HepG2 (cell line): ENCODE results near the gene TWNK. TPM values are rescaled to one million over a fixed set of nuclear protein-coding genes. Genes with fewer than 3 reads are reported as not detected.

Experiments used
- AKAP8 ChIP-seq: sonication (generic); formaldehyde crosslinking; IDR thresholded peaks from 2 replicates; pipeline ENCODE4 v1.5.1; 2020; ENCODE audit warnings: mild to moderate bottlenecking, missing genetic modification reagents
- ARID5B ChIP-seq: IDR thresholded peaks from 2 replicates; pipeline ENCODE4 v1.4.0; 2020; ENCODE audit warnings: mild to moderate bottlenecking, missing genetic modification reagents
- ATF7-NPFF ChIP-seq: sonication (generic); formaldehyde crosslinking; IDR thresholded peaks from 2 replicates; pipeline ENCODE4 v1.8.1; 2023; ENCODE audit warnings: mild to moderate bottlenecking, low read depth, missing genetic modification reagents, moderate library complexity
- CCAR2 ChIP-seq: fragments of 200-400 bp; formaldehyde crosslinking; optimal IDR thresholded peaks from 2 replicates; pipeline ENCODE3; 2018; ENCODE audit warnings: low read depth, mild to moderate bottlenecking, low read length, moderate library complexity
- HOXA9 ChIP-seq: sonication (generic); formaldehyde crosslinking; IDR thresholded peaks from 2 replicates; pipeline ENCODE4 v1.8.1; 2022; ENCODE audit warnings: missing genetic modification reagents, mild to moderate bottlenecking, moderate library complexity, borderline replicate concordance
- MED13 ChIP-seq: sonication (generic); formaldehyde crosslinking; IDR thresholded peaks from 2 replicates; pipeline ENCODE4 v1.5.0; 2020; ENCODE audit warnings: missing genetic modification reagents
- NFE2 ChIP-seq: sonication (generic); formaldehyde crosslinking; IDR thresholded peaks from 2 replicates; pipeline ENCODE4 v1.4.0; 2020; ENCODE audit warnings: missing genetic modification reagents
- NFE2L1 ChIP-seq: sonication (generic); formaldehyde crosslinking; IDR thresholded peaks from 2 replicates; pipeline ENCODE4 v1.4.0; 2020; ENCODE audit warnings: missing genetic modification reagents, mild to moderate bottlenecking, borderline replicate concordance
- NKX3-1 ChIP-seq: sonication (generic); formaldehyde crosslinking; IDR thresholded peaks from 2 replicates; pipeline ENCODE4 v1.5.0; 2020; ENCODE audit warnings: missing genetic modification reagents
- PBX2 ChIP-seq: IDR thresholded peaks from 2 replicates; pipeline ENCODE4 v1.6.1; 2016; ENCODE audit warnings: control low read depth
- TCF7 ChIP-seq: sonication (generic); IDR thresholded peaks from 2 replicates; pipeline ENCODE4 v1.6.1; 2016; ENCODE audit warnings: antibody characterized with exemption, low read depth
- ZBTB37 ChIP-seq: sonication (generic); formaldehyde crosslinking; IDR thresholded peaks from 2 replicates; pipeline ENCODE4 v1.4.0; 2020; ENCODE audit warnings: mild to moderate bottlenecking, missing genetic modification reagents
- ZFP37 ChIP-seq: sonication (generic); formaldehyde crosslinking; IDR thresholded peaks from 2 replicates; pipeline ENCODE4 v1.4.0; 2020; ENCODE audit warnings: missing genetic modification reagents, borderline replicate concordance
- ZNF513 ChIP-seq: sonication (generic); formaldehyde crosslinking; conservative IDR thresholded peaks from 2 replicates; pipeline ENCODE4 v1.5.0; 2020; ENCODE audit warnings: missing genetic modification reagents
- ZNF558 ChIP-seq: sonication (generic); formaldehyde crosslinking; IDR thresholded peaks from 2 replicates; pipeline ENCODE4 v1.9.0; 2022; ENCODE audit warnings: mild to moderate bottlenecking, missing genetic modification reagents, borderline replicate concordance
- ZNF567 ChIP-seq: sonication (generic); formaldehyde crosslinking; IDR thresholded peaks from 2 replicates; pipeline ENCODE4 v1.8.1; 2023; ENCODE audit warnings: mild to moderate bottlenecking, missing genetic modification reagents, borderline replicate concordance
- ZNF572 ChIP-seq: sonication (generic); formaldehyde crosslinking; IDR thresholded peaks from 2 replicates; pipeline ENCODE4 v1.5.1; 2020; ENCODE audit warnings: mild to moderate bottlenecking, missing genetic modification reagents
- ZNF790 ChIP-seq: sonication (generic); formaldehyde crosslinking; IDR thresholded peaks from 2 replicates; pipeline ENCODE4 v1.8.0; 2022; ENCODE audit warnings: missing genetic modification reagents, mild to moderate bottlenecking, borderline replicate concordance
- ZXDC ChIP-seq: sonication (generic); formaldehyde crosslinking; IDR thresholded peaks from 2 replicates; pipeline ENCODE4 v1.5.0; 2020; ENCODE audit warnings: mild to moderate bottlenecking, missing genetic modification reagents
- polyA plus RNA-seq, 8 experiments: library from polyadenylated mRNA; depleted of rRNA in 3 of 8; stranded (reverse) in 7 of 8; unstranded in 1 of 8; fragments of >200 nt; fragmentation: Illumina TruSeq in 4 of 8; extraction: Trizol in 4 of 8; gene quantifications; 2 replicates each; pipeline versions ENCODE4 v1.2.1 to v1.2.3, GENCODE V29; 2011 to 2016; ENCODE audit warnings: low read depth in 4 of 8, missing spikeins in 1 of 8, mixed read lengths in 1 of 8; ENCODE audit not compliant: insufficient read depth in 1 of 8
- total RNA-seq, 5 experiments: library from RNA; depleted of rRNA; stranded (reverse); fragments of >200 nt; fragmentation: Illumina TruSeq; extraction: Trizol; gene quantifications; 2 replicates each; pipeline ENCODE4 v1.2.3, GENCODE V29; 2016; ENCODE audit warnings: low read depth in 1 of 5

Gene TWNK
- total and polyA plus RNA-seq, 2 of the 13 experiments (the other 11 are each of a cell fraction or from before 2014, with no cell fraction given) = 10.7 to 16.5 TPM

GRCh38 chr10:101031128-101031795 lies 43.9 kb downstream of the TWNK start, which contains the start of the genes PDZD7 and SFXN3 (continued):
- no peak for TF ChIP-seq ARID5B
- TF ChIP-seq ZXDC (CRISPR knock-in tag) = 0 out of 2 replicates have a peak, but pooled peaks have one; percentile 10
- peak; percentile 97 for TF ChIP-seq PBX2 (CRISPR knock-in tag)
- no peak for TF ChIP-seq ZNF572 (CRISPR knock-in tag)
- no peak for TF ChIP-seq ZBTB37 (CRISPR knock-in tag)
- TF ChIP-seq ZNF558 = 0 out of 2 replicates have a peak, but pooled peaks have one; percentile 40
- TF ChIP-seq ZNF513 = no peak
- no peak for TF ChIP-seq AKAP8 (CRISPR knock-in tag)
- no peak for TF ChIP-seq CCAR2
- TF ChIP-seq HOXA9 (CRISPR knock-in tag) = no peak
- no peak for TF ChIP-seq ZFP37 (CRISPR knock-in tag)
- TF ChIP-seq ATF7-NPFF (CRISPR knock-in tag) = peak; percentile 17; the same call in 1 of the 2 replicates
- TF ChIP-seq ZNF567 (CRISPR knock-in tag) = no peak
- TF ChIP-seq TCF7 = no peak
- TF ChIP-seq MED13 (CRISPR knock-in tag) = no peak
- TF ChIP-seq ZNF790 (CRISPR knock-in tag) = no peak
- no peak for TF ChIP-seq NFE2 (CRISPR knock-in tag)
- no peak for TF ChIP-seq NKX3-1 (CRISPR knock-in tag)
- TF ChIP-seq NFE2L1 (CRISPR knock-in tag) = no peak
